Activated T-cell treated with anti-CD3 and anti-CD28 coated beads for 1 hour (primary cell): ENCODE data around the gene DCP1A.

Experiments used
- DNase-seq: peaks from one replicate; pipeline ENCODE4 v3.0.0-alpha.2; 2020; ENCODE audit warnings: low read depth

The DCP1A gene

DNA sequence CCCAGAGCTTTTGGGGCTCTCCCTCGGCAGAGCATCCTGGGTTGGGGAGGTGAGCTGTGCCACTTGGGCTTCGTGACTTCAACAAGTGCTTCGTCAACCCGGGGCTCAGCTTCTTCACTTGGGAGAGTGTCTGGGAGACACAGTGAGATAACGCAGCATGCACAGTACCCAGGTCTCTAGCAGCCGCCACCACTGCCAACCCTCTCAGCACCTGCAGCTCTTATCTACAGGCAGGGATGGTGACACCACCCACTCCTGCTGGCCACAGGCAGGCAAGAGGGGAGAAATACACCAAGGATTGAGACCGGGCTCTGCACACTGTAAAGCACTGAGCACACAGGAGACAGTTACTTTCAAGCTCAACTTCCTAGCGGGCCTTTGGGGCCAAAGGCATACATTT lies 103.1 kb downstream of the DCP1A start:
- no peak for DNase-seq

- DNase-seq: no peak
These were observed 103.6 kb downstream of the DCP1A start for GRCh38 chr3:53243785-53244184.

GRCh38 chr3:53243165-53243564 lies 104.2 kb downstream of the DCP1A start:
- no peak for DNase-seq

GRCh38 chr3:53242642-53243041 lies 104.7 kb downstream of the DCP1A start:
- no peak for DNase-seq

DNA sequence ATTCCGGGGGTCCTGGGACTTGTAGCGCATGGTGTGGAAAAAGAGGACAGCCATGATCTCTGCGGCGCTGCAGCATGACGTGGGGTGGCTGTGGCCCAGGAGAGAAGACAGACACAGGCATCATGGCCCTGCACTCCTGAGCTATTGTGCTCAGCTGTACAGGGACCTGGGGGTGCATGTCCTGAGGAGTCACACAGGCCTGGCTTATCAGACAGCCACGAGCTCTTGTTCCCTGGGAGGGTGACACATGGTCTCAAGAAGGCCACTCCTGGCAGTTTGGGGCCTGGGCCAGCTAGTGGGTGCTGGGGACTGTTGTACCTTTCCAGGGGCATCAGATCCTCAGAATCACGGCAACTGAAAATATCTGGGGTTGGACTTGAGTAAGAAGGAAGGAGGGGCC lies 105.2 kb downstream of the DCP1A start:
- DNase-seq: no peak

- DNase-seq: no peak
These were observed 106.1 kb downstream of the DCP1A start for GRCh38 chr3:53240989-53241972.

DNA sequence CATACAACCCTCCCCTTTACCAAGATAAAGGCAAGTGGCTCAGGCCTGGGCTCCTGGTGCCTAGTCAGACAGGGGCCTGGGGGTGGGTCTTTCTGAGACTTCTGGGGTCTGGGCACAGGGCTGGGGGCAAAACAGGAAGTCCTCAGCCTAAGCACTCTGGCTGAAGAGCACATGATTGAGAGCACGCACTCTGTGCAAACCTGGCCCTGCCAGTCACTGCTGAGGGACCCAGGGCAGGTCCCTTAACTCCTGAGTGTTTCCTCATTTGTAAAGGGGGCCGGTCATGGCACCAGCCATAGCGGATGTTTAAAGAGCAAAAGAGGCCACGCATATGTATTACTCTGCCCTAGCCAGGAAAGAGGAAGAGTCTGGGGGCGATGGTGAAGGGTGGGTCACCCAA lies 107.5 kb downstream of the DCP1A start:
- DNase-seq: no peak

GRCh38 chr3:53238886-53239285 lies 108.5 kb downstream of the DCP1A start:
- DNase-seq: no peak

DNA sequence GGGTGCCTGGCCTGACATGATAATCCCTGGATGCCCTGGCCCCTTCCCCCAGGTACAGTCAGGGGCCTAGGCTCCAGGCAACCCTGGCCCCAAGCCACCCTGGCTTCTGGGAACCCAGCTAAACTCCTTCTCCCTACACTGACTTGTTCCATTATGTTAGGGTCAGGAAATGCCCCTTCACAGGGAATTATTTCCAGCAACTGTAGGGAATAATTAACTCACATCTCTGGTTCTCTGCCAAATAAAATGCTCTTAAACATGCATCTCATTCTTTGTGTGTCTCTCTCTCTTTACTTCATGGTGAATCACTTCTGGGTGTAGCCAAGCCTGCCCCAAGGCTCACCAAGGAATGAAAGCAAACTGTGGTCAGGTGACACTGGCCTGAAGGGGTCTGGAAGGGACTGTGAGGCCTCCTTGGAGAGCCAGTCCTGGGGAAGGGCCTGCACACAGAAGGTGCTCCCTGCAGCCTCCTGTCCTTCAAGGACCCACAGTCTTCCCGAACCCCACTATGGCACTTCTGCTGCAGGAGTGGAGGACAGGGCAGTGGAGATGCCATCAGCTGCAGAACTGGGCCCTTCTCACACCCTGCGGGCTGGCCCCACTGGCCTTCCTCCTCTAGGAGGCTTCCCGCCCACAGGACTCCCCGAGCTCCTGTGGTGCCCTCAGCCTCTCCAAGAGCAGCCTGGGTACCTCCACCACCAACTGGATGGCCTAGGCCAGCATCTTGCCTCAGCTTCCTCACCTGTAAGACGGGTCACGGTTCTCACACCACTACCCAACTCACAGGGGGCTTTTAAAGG lies 109.1 kb downstream of the DCP1A start:
- DNase-seq: no peak

GRCh38 chr3:53236112-53236841 lies 111.1 kb downstream of the DCP1A start:
- DNase-seq: no peak

- DNase-seq: no peak
These were observed 111.8 kb downstream of the DCP1A start for GRCh38 chr3:53235545-53235944.

DNA sequence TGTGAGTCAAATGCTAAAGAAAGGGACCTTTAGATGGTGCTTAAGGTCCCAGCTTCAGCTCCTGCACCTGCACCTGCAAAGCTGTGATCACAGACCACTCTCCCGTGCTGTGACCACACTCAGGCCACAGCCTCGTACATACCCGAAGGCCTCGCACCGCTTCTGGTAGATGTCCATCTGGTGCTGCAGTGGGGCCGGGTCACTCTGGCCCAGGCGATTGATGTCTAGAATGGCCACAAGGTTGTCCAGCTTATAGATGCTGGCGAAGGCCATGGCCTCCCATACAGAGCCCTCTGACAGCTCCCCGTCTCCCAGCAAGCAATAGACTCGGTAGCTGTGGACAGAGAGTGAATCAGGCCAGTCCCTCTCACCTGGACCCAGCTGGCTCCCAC lies 112.5 kb downstream of the DCP1A start:
- DNase-seq: no peak

DNA sequence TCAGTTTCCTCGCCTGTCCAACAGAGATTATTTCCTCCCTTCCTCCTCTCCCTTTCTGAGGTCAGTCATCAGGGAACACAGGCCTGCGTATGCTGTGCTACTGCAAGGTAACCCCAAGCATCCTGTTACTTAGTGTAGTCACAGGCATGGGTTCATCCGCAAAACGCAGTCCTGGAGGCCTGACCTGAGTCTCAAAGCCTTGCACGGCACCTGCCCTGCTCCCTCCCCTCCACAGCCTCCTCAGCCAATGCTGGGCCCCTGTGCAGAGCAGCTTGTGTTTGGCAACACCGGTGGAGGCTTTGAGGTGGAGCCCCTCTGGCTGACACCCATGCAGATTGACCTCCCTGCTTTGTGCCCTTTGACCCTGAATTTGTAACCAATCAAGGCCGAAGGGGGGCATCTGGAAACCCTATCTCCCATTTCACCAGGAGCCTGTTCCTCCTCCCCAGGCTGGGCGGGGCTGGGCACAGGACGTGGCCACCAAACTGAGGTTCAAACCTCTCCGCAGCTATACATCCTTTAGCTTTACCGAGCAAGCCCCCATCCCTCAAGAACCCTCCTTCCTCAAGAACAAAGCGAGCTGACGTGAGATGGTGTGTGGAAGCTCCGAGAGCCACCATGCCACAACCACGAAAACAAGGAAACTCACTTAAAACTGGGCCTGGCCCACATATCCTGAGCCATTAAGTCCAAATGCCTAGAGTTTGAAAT lies 113.1 kb downstream of the DCP1A start:
- DNase-seq: no peak
